GDM1 (cell line): Measurements from ENCODE around the gene CACNA1H.
"Not testable (repeated sequence)": the region's sequence is repeated elsewhere in the genome, so short reads cannot be mapped to it uniquely, and the experiment has no call there.

Source experiments
- DNase-seq: peaks from one replicate; lab custom pipeline; 2025; lab: John Stamatoyannopoulos, UW

CACNA1H gene

GRCh38 chr16:1228227-1228626, 75.3 kb downstream of the CACNA1H start:
- not testable (repeated sequence) for DNase-seq

- DNase-seq = not testable (repeated sequence)
Measured at GRCh38 chr16:1229476-1229875, 76.6 kb downstream of the CACNA1H start.

- not testable (repeated sequence) for DNase-seq
Measured at GRCh38 chr16:1230084-1230470, 77.2 kb downstream of the CACNA1H start, which contains the start of gene TPSB2. TSS of gene TPSB2 (minus strand) at chr16:1230184. CDS start at chr16:1229951, 233 bp downstream.

GRCh38 chr16:1230471-1231212, 77.7 kb downstream of the CACNA1H start:
- DNase-seq = not testable (repeated sequence)

GRCh38 chr16:1231301-1231700, 78.4 kb downstream of the CACNA1H start:
- not testable (repeated sequence) for DNase-seq

- DNase-seq = not testable (repeated sequence)
Measured at GRCh38 chr16:1232049-1232748, 79.3 kb downstream of the CACNA1H start.

GRCh38 chr16:1236659-1237058, 83.8 kb downstream of the CACNA1H start:
- not testable (repeated sequence) for DNase-seq

- no peak for DNase-seq
Measured at GRCh38 chr16:1237990-1238389, 85.1 kb downstream of the CACNA1H start.

- DNase-seq = not testable (repeated sequence)
Measured at GRCh38 chr16:1238909-1239308, 86.0 kb downstream of the CACNA1H start.

GRCh38 chr16:1239575-1239974, 86.7 kb downstream of the CACNA1H start:
- DNase-seq = not testable (repeated sequence)

GRCh38 chr16:1240436-1240835, 87.5 kb downstream of the CACNA1H start, which contains the start of gene TPSAB1:
TSS of gene TPSAB1 (plus strand) at chr16:1240705. CDS start at chr16:1240939, 234 bp downstream.
- DNase-seq = not testable (repeated sequence)

GRCh38 chr16:1241081-1241480, 88.2 kb downstream of the CACNA1H start:
- DNase-seq = not testable (repeated sequence)

GRCh38 chr16:1243363-1243762, 90.5 kb downstream of the CACNA1H start:
- not testable (repeated sequence) for DNase-seq

- DNase-seq = not testable (repeated sequence)
Measured at GRCh38 chr16:1243907-1244850, 91.3 kb downstream of the CACNA1H start.

GRCh38 chr16:1244881-1245280, 92.0 kb downstream of the CACNA1H start:
- DNase-seq = no peak

GRCh38 chr16:1245452-1246020, 92.6 kb downstream of the CACNA1H start:
- no peak for DNase-seq

GRCh38 chr16:1247903-1248537, 95.1 kb downstream of the CACNA1H start:
- DNase-seq = not testable (repeated sequence)

- not testable (repeated sequence) for DNase-seq
Measured at GRCh38 chr16:1249031-1249755, 96.3 kb downstream of the CACNA1H start.

- DNase-seq = not testable (repeated sequence)
Measured at GRCh38 chr16:1253701-1254364, 100.9 kb downstream of the CACNA1H start.

- not testable (repeated sequence) for DNase-seq
Measured at GRCh38 chr16:1254821-1255220, 101.9 kb downstream of the CACNA1H start.
